HG03521 (cell line): ENCODE measurements around the gene GPX3.

ENCODE experiments used
- ATAC-seq: cut with Tn5 transposase; IDR thresholded peaks from one replicate; pipeline ENCODE4 v1.9.1; 2021; ENCODE audit warnings: mild to moderate bottlenecking, moderate library complexity; ENCODE audit not compliant: unreplicated experiment

Gene GPX3

DNA sequence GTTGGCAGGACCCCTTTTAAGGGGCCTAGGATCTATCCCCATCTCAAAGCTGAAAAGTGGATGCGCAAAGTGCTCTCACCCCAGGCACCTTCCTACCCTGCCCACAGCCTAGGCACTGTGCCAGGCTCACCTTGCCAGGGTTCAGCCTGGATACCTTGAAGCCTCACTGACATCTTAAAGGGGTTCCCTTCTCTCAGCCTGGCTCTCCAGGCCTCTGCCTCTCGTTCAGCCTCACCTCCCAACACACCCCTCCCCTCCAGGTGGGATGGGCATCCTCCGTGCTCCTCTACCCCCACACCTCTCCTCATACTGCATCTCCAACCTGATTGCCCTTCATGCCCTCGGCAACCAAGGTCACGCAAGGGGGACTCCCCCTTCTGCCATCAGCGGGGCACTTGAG, 34.9 kb downstream of the GPX3 start:
- ATAC-seq, result no peak

DNA sequence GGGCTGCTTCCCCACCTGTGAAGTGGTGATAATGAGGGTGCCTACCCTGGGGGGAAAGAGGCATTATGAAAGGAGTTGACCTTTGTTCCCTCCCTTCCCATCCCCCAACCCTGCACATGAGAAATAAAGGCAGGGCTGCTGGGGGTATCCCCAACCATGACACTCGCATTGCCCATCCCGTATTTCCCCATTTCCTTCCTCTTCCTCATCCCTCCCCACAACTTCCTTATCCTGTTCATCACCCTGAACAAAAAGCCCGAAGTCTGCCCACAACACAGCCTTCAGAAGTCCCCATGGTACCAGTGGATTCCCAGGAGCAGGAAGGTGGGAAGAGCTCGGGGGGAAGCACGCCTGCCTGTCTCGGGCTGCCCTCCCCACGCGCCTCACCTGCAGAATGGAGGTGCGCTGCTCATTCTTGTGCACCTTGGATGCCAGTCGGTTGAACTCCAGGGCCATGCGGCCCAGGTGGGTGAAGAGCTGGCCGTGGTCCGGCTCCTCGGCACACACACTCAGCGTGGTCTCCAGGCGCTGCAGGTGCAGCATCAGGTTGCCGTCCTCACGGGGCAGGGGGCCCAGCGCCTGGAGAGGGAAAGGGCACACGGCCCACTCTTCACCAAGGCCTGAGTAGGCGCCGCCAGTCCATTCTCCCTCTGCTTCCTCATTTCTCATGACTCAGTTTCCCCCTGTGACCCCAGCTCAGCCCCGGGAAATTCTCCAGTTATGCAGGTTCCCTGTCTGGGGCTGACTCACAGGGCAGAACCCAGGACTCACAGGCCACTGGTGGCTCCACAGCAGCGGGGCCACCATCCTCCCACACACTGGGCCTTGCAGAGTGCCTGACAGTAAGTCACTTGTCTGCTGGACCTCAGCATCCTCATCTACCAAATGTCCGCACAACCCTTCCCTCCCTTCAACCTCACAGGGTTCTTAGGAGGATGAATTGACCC, 36.3 kb downstream of the GPX3 start:
- no peak for ATAC-seq

DNA sequence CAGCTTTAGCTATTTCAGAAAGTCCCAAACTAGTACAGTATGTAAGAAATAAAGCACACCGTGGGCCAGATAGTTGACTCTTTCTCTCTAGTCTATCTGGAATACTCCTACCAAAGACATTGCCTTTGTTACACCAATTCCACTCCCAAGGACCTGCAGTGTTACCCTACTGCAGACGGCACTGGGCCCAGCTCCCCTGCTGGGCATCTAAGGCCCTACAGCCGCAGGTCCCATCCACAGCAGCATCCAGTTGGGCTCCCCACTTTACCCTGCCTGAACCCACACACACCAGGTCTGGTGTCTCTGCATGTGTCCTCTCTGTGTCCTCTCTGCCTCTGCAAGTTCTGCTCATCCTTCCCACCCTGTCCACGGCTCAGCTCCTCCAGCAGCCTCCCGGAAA, 37.9 kb downstream of the GPX3 start:
- no peak for ATAC-seq

DNA sequence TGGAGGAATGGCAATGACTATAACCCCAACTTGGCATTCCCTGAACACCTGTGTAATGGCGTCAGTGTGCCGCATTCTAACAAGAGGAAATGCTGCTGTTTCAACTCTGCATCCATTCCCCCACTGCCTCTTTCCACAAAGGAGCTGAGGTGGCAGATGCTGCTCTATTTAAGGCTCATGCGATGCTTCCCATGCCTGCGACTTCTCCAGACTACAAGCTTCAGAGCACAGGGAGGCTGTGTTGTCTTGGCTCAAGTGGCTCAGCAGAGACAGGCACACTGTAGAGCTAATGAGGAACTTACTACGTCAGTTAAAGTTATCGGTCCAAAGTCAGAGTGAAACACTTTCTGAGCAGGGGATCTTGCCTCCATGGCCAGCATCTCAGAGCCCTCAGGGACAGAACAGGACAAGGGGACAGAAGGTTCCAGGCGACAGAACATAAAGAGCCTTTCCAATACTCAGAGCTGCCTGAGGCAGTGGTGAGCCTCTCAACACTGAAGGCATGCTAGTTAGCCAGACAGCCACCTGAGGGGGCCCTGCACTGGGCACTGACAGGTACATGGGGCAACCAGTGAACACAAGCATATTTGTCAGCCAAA, 38.6 kb downstream of the GPX3 start:
- ATAC-seq, result no peak

DNA sequence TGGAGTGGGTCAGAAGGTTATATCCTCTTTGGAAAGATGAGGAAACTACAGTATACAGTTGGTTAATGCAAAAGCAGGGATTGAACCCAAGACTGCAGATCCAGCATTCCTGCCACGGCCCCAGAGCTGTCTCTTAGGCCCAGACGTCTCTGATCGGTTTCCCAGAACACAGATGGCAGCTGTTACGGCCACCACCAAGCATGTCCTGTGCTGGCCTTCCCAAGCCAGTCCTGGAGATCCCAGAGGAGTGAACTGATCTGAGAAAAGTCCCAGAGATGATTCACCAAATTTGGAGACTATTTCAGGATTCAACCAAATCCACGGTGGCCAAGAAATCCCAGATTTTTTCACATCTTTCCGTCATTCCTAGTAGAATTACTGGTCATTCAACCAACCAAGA, 40.4 kb downstream of the GPX3 start:
- ATAC-seq, result no peak

DNA sequence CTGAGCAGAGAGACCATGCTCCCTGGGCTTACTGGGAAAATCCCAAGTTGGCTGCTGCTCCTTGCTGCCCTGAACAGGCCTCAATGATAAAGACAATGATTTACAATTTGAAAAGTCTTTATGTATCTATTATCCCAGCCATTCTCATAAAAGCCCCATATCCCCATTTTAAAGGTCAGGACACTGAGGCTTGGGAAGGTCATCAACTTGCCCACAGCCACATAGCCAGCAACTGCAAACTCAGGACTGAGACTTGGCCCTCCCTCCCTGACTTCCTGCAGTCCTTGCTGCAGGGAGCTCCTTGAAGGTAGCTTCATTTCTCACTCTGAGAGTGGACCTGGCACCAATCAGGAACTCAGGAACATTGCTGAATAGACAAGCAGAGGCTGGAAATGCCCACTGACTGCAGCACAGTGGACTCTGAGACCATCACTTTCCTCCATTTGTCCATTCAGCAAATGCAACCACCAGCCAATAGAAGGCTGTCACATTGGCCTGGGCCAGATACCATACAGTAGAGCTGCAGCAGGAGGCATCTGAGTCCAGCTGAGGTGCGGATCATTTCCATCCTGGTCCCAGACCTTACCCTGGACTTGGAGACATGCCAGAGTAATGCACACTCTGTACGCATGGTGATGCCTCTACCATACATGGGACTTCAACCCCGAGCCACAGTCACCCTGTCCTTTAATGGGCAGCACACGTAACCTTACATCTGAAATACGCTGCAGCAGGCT, 42.2 kb downstream of the GPX3 start:
- ATAC-seq, result no peak

DNA sequence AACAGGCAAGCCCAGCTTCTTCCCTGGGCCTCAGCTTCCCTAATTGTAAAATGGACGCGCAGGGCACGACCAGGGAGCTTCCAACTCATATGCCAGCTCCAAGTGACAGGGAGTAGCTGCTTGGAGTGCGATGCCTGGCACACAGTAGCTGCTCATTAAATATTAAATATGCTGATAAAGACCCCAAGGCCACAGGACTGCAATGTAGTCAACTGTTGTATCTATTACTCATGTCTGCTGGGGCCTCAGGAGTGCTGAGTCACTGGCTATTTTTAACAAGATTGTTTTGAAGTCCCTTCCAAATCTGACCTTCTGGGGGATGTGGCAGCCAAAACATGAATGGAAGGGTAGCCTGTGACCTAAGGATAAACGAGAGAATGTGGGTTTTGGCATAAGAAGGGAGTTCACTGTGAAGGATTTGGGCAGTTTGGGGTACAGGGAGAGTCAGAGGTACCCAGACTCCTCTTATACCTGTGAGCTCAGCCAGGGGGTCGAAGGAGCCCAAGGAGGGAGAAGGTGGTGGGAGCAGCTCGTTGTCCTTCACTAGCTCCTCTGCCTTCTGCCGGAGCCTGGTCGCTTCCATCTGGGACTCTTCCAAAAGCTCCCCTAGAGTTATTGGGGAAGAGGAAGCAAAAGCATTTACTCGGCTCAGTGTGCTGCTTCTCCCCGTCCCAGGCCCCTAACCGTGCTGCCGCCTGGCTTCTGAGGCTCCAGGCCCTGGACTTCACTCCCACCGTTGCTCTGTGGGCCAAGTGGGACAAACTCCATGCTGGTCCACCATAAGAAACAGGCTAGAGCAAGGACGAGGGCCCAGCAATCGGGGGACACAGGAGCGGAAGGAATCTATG, 43.0 kb downstream of the GPX3 start:
- ATAC-seq, result no peak

DNA sequence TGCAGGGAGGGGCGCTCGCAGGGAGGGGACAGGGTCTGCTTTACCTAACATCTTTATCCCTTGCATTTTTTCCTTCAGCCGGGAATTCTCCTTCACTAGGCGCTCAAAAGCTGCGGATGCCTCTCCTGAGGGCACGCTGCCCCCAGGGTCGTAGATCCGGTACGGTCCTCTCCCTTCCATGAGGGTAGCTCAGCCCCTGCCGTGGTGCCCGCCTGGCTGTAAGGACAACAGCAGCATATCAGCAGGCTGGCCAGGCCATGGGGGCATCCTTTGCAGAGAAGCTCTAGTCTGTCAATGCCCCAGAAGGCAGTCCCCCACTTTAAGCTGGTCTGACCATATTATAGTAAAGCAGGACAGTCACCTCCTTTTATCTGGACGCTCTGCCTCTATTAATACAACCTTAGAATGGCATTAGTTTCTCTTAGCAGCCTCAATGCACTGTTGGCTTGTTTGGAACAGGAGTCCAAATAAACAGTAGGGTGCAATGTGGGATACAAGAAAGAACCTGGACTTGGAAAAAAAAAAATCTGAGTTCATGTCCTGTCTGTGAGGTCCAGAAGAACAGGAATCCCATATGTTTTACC, 44.6 kb downstream of the GPX3 start:
- no peak for ATAC-seq

DNA sequence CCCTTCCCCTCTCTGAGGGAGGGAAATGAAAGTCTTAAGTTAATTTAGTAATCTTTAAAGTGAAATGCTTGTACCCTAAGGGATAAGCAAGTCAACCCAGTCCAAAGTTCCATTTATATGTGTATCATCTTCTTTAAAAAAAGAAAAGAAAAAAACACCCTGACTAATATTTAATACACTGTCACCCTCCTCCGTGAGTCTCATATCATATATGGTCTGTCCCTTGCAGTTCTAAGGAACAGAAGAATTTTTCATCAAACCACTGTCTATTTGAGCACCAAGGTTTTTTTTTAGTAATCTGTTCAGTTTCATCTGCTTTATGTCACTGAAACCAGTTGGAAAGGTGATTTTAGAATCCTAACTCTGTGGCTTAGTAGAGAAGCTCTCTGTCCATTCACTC, 45.2 kb downstream of the GPX3 start:
- ATAC-seq, result no peak

DNA sequence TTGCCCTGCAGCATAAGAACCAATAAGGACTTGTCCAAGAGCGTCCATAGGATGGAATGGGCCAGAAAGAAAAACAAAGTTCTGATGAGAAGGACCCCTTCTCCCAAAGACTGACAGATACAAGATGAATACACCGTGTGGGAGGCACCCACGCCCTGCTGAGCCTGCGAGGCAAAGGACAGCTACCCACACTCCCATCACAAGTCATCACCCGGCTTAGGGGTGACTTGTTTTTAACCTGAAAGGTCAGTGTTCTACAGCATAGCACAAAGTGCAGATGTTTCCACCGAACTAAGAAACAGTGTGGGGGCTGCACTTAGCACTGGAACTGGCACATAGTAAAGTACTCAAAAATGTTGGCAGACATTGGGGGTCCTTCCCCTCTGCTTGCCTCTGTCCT, 46.5 kb downstream of the GPX3 start:
- no peak for ATAC-seq

DNA sequence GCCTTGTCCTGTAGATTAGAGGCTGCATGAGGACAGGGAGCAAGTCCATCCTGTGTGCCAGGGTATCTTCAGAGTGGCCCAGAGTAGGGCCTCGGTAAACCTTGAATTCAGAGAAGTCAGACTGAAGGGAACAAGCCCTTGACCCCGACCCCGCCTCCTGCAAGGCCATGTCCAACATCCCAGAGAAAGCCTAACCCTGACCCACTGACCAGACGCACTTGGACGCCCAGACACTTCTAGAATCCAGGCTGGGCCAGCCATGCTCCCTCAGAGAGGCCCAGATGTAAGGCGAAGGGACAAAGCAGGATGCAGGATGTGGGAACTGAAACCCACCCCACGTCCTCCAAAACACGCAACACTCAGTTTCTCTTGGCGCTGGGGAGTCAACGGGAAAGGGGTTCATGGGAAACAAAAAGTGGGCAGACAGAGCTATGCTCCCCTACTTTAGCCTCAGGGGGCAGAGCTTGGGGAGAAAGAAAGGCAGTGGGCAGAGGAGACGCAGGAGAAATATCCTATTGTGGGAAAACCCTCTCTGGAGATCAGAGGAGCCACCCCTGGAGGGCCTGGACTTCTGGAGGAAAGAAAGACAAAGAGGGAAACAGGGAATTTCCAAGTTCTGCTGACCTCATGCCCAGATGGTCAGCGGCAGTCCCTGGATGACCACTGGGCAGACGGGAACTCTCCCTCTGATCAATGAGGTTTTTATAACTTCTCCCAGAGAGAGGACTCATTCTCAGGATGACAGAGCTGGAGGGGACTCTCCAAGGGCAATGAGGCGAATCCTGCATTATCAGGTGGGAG, 47.4 kb downstream of the GPX3 start:
- no peak for ATAC-seq

DNA sequence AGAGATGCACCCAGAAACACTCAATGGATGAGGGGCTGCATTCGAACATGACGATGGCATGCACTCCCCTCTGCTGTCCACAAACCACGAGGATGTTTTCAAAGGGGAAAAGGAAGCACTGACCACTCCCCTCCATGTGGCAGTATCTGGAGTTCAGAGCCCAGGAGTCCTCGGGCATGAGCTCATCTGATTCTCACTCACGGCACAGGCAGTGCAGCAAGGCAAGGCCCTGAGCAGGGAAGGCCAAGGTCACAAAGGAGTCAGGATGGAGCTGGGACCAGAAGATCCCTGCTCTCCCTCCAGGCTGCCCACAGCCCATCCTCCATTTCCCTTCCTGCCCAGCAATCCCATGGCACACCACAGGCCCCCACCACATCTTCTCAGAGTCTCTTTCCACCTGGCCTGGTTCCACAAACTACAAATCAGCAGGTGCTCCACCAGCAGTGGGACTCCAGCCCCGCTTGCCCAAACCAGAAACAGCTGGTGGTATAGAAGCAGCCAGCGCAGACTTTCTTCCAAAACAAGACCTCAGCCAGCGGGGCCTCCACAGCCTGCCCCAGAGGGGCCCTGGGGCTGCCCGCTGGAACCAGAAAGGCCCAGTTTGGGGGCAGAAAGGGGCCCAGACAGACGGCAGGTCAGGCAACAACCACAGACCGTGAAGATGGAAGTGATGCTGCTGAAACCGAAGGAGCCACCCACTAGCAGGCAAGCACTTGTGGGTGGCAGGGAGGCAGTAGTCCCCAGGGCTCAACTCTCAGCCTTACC, 48.2 kb downstream of the GPX3 start:
- ATAC-seq, result peak; percentile 61

DNA sequence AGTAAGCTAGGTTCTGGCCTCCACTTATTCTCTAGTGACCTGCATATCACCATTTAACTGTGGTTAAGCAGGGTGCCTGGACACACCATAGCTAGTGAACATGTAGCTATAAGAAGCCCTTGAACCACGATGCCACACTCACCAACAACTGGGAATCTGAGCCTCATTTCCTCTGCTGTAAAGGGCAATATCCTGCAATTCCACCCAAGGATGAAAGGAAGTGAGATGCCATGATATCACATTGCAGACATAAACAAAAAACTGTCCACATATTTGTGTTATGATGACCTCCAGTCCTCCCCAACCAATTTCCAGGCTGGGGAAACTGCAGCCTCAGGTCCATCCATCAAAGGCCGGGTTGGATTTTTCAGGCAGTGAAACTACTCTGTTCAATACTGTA, 50.1 kb downstream of the GPX3 start:
- no peak for ATAC-seq

DNA sequence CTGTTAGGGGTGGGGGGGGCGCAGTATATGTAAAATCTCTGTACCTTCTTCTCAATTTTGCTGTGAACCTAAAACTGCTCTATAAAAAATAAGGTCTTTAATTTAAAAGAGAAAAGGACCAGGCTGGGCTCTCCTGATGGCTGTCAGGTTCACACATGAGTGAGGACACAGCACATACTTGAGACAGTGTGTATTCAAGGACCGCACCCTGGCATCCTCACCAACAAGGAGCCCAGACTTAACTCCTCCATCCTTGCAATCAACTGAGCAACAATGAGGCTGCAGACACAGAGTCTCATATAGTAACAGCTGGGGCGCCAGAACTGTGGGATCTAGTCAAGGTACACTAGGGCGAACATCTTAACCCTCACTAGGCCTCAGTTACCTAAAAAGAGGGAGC, 50.6 kb downstream of the GPX3 start:
- no peak for ATAC-seq

DNA sequence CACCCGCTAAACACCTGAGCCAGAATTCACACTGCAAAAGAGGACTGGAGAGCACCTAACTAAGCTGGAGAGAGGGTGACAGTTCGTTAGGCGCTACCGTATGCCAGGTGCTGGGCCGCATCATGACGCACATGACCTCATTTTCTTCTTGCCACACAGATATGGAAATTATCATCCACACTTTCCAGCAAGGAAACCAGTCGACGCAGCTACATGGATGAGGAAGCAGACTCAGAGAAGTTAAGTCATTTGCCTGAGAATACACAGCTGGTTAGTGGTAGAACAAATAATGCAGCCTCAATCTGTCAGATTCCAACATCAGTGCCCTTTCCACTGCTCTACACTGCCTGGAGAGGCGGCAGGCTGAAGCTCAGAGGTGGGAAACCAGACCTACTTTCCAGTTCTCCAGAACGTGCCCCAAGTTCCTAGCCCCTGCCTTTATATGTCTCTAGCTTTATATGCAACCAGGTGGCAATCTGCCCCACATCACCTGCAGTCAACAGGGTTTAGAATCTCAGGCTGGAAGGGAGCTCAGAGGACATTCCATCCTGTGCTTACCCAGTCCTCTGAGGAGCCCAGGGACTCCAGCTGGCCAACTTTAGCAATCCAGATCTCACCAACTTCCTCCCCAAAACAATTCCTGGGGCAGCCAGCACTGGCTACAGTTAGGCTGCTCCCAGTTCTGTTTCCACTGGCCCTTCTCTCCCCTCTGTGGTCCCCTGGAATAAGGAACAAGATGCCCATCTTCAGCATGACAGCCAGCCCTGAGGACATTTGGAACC, 51.6 kb downstream of the GPX3 start:
- ATAC-seq, result no peak

DNA sequence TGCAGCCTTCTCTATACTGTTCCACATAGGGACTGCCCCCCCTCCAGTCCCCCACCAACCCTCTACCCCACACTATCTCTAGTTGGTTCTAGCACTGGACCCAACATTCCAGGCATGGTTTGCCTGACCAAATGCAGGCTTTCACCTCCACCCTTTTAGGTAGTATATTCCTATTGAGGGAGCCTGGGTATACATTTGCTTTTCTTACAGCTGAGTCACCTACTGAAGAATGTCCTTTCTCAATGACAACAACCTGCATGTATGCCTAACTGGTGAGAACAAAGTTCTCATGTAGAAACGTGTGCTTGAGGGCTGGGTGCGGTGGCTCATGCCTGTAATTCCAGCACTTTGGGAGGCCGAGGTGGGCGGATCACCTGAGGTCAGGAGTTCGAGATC, 52.2 kb downstream of the GPX3 start:
- ATAC-seq, result no peak

DNA sequence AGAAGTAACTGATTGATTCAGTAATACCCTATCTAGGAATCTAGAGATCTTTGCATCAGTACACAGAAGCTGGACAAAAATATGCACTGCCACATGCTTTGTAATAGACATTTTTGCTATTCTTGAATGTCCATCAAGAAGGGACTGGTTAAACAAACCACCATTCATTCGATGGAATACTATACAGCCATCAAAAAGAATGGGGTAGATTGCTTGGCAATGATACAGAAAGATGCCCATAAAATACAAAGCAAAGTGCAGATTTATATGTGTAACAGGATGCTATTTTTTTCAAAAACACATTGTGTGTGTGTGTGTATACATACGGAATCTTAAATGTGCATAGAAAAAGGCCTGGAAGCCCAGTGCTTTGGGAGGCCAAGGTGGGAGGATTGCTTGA, 52.9 kb downstream of the GPX3 start:
- ATAC-seq, result no peak

DNA sequence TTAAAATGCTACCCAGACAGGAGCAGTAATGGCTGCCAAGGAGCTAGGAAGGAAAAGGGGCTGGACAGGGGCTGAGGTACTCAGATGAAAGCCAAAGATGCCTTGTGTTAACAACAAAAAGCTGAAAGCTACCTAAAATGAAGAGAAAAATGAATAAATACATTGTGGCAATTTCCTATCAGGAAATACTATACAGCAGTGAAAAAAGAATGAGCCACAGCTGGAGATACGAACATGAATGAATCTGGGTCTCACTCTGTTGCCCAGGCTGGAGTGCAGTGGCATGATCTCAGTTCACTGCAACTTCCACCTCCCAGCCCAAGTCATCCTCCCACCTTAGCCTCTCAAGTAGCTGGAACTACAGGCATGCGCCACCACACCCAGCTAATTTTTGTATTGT, 54.2 kb downstream of the GPX3 start:
- no peak for ATAC-seq
